Hematopoietic multipotent progenitor cell treated with erythropoietin and hydrocortisone succinate and interleukin-3 and kit ligand, for 15 days (in vitro differentiated cells): Measurements from ENCODE around the gene ANKS1A.
"Not testable (repeated sequence)": the region's sequence is repeated elsewhere in the genome, so short reads cannot be mapped to it uniquely, and the experiment has no call there.

Experiments
- DNase-seq: peaks from one replicate; pipeline ENCODE4 v3.0.0-alpha.2; 2015; ENCODE audit warnings: low spot score

Gene ANKS1A

DNA sequence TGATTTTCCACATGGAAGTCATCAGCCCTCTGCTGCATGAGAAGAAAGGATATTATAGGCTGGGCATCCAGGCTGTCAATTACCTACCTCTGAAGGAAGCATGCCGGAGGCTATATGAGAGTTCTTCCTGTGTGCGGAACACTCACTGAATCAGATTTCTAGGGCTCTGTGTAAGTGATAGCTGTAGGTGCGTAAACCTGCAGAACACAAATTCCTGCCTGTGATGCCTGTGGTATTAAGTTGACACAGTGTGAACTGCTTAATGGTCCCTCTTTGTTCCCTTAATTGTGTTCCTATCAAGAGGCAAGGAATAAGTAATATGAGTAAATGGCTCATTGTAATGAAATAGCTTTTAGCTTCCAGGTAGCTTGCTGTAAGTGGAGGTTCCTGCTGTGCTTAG lies 103.3 kb downstream of the ANKS1A start:
- no peak for DNase-seq

DNA sequence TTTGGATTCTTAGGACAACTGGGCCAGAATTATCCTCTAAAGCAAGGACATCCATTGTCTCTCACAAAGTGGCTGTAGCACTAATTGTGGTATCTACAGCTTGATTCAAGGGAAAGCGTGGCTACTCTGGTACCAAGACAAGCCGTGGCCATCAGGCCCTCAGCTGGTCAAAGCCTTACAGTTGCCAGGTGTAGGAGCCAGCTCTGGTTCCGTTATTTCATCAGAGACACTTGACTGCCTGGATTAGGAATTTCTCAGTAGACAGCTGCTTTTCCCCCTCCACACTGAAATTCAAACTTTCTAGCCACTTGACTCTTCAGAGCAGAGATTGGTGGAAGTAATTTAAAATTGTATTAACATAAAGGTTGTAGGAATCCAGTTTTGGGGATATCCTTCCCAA lies 104.2 kb downstream of the ANKS1A start:
- no peak for DNase-seq

DNA sequence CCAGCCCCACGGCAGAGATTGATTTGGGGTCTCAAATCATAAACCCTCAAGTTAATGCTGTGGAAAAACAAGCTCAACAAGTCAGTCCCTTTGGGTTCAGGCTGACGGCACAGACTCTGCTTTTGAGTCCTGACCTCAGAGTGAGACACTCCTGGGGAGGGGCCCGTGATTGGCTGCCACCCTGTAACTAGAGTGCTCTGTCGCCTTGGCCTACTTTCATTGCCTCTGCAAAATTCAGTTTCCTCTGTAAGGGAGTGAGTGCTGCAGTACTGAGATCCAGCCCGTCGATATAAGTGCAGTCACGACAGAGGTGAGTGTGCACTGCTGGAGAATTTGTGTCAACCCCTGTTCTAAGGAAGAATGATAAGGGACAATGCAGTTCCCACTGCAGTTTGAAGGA lies 105.6 kb downstream of the ANKS1A start:
- DNase-seq = no peak

DNA sequence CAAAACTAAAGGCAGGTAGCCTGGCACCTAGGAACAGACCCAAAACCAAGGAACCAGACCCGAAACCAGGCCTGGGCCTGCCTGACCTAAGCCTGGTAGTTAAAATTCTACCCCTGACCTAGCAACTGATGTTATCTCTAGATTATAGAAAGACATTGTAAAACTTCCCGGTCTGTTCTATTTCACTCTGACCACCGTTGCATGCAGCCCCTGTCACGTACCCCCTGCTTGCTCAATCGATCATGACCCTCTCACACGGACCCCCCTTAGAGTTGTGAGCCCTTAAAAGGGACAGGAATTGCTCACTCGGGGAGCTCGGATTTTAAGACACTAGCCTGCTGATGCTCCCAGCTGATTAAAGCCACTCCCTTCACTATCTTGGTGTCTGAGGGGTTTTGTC lies 109.4 kb downstream of the ANKS1A start:
- not testable (repeated sequence) for DNase-seq

DNA sequence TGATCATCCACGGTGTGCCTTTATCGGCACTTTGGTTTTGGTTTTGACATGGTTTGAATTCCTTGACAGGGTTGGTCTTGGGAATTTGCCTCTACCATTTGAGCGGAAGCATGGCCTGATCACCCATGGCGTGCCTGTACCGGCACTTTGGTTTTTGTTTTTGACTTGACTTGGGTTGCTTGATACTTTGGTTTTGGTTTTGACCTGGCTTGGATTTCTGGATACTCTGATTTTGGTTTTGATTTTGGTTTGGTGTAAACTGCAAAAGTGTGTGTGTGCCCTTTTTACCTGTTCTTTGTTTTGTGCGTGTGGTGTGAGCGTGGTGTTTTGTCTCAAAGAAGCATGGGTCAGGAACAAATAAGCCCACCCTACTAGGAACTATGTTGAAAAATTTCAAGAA lies 110.1 kb downstream of the ANKS1A start:
- not testable (repeated sequence) for DNase-seq

DNA sequence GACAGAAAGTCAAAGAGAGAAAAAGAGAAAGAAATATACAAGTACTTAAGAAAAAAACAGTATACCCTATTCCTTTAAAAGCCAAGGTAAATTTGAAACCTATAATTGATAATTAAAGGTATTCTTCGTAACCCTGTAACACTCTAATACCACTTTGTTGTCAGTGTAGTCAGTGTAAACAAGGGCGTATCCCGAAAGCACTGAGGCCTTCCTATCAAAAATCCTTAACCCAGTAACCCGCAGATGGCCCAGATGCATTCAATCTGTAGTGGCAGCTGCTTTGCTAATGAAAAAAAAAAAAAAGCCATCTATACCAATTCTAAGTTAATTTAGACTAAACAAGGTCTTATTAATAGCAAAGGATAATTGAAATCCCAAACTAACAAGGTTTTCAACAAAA lies 110.9 kb downstream of the ANKS1A start:
- not testable (repeated sequence) for DNase-seq

DNA sequence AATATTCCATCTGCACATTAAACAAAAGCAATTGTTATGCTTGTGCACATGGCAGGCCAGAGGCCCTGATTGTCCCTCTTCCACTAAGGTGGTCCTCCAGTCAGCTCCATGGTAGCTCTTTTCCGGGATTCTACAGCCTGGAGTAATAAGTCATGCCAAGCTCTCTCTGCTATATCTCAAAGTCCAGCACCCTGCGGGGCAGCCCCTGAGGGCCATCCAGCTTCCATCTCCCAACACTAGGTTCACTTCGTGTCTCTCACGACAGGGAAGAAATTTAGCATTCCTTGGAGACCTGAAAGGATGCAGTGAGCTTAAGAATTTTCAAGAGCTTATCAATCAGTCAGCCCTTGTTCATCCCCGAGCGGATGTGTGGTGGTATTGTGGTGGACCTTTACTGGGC lies 112.3 kb downstream of the ANKS1A start:
- not testable (repeated sequence) for DNase-seq

DNA sequence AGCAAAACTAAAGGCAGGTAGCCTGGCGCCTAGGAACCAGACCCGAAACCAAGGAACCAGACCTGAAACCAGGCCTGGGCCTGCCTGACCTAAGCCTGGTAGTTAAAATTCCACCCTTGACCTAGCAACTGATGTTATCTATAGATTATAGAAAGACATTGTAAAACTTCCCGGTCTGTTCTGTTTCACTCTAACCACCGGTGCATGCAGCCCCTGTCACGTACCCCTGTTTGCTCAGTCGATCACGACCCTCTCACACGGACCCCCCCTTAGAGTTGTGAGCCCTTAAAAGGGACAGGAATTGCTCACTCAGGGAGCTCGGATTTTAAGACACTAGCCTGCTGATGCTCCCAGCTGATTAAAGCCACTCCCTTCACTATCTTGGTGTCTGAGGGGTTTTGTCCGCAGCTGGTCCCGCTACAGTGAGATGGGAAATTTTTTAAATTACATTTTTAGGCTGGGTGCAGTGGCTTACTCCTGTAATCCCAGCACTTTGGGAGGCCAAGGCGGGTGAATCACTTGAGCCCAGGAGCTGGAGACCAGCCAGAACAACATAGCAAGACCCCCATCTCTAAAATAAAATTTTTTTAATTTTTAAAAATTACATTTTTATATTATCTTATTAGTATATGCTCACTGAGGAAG lies 115.0 kb downstream of the ANKS1A start:
- not testable (repeated sequence) for DNase-seq

DNA sequence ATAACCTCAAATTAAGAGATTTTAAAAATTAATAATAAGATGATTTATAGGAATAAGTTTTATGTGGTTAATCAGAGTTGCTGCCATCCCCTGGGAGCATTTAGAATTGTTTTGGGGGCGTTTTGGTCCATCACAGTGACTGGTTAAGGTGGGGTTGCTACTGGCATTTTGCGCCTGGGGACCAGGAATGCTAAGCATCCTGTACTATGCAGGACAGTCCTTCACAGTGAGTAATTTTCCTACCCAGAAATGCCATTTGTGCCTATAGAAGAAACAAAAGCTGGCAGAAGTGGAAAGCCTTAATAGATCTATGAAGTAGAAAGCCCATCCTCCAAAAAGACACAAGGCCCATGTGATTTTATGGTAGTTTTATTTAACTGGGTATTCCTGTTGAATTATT lies 118.0 kb downstream of the ANKS1A start:
- no peak for DNase-seq

DNA sequence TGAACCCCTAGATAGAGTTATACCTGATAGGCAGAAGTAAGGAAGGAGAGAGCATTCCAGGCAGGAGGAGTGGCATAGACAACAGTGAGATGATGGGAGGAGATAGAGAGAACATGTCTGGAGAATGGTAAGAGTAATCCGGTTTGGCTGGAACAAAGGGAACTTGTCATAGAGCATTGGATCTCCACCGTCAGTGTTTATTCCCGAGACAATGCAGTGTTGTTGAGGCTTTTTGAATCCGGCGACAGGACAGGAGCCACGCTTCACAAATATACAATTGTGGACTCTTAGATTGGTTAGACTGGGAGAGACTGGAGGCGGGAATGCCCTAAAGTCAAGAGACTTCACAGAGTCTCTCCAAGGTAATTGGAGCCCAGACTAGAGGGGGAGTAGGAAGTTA lies 119.8 kb downstream of the ANKS1A start:
- no peak for DNase-seq

DNA sequence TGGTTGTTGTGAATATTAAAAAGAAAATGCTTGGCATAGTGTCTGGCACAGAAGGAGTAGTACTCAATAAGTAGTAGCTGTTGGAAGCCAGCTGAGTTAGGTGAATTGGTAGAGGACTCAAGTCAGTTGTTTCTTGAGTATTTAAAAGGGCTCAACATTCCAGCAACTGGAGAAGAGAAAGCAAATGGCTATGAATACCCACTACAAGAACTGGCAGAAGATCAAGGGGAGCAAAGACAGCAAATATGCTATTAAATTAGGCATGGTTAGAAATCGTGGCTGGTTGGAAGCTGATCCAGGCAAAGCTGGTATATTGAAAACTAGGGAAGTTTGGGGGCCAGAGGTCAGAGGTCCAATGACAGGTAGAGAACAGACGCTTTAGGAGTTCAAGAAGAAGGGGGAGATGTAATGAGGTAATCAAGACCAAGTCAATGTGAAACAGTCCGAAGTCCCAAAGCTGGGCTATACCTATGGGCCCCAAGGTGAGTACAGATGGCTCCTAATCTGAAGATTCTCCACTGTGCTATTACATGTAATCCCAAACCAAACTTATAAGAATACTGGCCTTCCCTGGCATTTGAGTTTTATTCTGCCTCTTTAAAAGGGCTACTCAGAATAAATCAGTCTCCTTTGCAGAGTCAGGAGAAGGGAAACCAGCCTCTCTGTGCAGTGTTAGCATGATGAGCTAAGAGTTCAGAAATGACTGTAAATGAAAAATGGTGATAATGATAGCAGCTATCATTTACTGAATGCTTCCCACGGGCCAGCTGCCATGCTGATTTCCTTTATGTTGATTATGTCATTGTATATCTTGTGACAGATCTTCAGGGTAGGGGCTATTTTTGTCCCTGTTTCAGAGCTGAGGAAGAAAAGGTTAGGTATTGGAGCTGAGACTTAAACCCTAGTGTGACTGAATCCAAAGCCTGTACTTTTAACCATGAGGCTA lies 122.3 kb downstream of the ANKS1A start:
- DNase-seq = no peak

DNA sequence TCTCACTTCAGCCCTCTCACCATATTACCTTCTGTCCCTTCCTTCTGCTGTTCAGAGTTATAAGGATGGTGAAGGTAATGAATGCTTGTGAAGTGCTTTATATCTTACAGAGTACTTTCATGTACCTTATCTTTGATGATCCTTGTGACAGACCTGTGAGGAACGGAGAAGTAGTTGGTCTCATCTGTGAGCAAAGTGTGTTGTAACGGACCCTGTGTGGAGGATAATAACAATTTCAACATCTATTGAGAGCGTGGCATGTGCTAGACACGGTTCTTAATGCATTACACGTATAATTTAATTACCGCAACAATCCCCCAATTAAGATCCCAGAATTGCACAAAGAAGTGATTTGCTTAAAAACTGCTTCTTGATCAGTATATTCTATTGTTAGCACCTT lies 124.6 kb downstream of the ANKS1A start:
- no peak for DNase-seq

DNA sequence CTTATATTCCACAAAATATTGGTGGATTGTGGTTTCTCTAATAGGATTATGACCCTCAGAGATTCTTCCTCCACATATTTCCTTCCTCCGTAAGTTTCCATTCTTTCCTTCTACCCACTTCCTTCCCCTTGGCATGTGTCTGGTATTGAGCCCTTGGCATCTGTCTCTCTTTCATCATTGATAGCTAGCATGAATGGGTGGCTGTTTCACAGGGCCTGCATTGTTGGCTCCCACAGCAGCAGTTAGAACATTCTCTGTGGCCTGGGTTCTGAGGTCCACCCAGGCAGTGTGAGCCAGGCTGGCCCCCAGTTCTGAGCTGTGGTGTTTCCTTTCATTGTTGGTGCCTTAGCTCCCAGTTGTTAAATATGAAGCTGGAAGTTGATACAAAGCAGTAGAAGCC lies 125.3 kb downstream of the ANKS1A start:
- no peak for DNase-seq

DNA sequence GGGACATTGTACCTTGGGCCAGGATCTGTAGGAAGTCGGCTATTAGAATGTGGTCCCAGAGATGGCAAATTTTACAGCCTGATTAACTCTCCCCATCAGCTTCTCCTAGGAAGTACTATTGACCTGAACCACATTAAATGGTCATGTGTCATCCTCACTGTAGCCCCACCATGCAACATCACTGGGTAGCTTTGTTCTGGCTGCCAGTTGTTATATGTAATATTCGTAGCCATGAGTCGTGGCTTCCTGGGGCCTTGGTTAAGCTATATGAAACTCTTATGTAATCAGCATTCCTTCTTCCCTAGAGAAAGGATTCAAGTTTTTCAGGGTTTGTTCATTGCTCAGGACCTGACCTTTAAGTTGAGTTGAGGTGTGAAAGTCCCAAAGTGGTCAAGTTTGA lies 125.7 kb downstream of the ANKS1A start:
- DNase-seq = no peak

DNA sequence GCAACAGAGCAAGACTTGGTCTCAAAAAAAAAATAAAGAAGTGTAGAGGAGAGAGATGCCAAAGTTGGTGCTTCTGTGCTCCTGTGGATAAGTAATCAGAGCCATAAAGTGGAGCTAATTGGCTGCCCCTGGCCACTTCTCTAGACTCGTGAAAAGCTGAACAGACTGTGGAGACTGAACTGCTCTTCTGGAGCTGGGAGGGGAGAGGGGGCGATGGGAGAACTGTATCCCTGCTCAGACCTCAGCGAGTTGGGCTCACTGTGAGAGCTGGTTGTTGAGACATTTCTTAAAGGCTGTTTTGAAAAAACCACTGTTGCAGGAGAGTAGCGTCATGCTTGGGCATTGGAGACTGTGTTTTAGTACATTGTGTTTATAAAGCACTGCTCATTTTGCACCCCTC lies 126.4 kb downstream of the ANKS1A start:
- DNase-seq = no peak

DNA sequence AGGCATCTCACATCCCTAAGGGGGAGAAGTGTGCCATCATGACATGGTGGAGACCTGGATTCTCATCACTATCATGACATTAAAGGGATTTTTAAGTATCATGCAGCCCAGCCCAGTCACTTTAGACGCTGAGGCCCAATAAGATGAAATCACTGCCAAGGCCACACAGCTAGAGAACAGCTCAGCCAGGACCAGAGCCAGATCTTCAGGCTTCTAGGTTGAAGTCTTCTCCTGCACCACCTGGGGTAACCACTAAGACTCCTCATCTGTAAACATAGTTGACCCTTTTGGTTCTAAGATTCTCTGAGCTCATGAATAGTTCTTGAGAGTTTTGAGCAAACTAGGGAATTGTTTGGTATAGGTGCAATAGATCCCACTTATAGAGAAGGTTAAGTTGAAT lies 126.9 kb downstream of the ANKS1A start:
- DNase-seq = no peak

DNA sequence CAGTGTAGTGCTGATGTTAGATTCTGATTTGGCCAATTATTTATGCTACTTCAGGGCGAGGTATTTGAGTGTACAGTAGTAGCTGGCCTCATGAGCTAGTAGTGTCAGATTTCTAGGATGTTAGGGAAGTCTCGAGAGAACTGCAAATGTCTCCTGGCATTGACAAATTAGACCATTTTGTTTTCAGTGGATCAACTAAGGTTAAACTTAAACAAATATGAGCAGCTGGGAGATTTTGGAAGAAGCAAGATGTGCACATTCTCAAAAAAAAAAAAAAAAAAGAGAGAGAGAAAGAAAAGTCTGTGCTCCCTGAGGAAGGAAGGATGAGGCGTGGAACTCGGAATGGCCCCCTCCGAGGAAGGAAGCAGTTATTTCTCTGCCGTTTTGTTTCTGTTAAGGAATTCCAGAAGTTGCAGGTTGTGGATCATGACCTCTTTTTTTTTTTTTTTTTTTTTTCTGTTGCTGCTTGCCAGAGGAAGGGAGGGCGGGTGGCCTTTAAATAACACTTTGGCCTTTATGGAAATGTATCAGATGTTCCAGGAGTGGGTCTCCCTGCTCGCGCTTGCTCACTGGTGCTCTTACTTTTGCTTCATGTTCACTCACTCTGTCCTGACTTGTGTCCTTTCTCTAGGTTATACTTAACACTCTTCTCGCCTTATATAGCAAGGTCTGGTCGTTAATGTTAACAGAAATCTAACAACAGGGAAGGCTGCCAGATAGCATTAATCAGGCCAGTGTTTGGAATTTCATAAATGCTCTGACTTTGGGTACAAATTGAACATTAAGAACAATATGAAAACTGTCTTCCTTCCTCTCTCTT lies 127.7 kb downstream of the ANKS1A start:
- no peak for DNase-seq

DNA sequence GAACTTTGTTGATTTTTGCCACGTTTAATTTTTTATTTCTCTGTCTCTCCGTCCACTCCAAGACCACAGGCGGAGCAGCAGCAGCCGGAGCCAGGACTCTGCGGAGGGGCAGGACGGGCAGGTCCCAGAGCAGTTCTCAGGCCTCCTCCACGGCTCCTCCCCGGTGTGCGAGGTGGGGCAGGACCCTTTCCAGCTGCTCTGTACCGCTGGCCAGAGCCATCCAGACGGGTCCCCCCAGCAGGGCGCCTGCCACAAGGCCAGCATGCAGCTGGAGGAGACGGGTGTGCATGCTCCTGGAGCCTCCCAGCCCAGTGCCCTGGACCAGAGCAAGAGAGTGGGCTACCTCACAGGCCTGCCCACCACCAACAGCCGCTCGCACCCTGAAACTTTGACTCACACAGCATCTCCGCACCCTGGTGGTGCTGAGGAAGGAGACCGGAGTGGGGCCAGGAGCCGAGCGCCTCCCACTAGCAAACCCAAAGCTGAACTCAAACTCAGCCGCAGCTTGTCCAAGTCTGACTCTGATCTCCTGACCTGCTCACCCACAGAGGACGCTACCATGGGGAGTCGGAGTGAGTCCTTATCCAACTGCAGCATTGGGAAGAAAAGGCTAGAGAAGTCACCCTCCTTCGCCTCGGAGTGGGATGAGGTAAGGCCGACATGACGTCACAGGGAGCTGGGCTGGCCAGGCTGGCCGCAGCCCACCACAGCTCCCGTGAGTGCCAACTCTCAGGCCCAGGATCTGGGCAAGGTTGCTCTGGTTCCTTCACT lies 128.5 kb downstream of the ANKS1A start:
- DNase-seq = no peak

DNA sequence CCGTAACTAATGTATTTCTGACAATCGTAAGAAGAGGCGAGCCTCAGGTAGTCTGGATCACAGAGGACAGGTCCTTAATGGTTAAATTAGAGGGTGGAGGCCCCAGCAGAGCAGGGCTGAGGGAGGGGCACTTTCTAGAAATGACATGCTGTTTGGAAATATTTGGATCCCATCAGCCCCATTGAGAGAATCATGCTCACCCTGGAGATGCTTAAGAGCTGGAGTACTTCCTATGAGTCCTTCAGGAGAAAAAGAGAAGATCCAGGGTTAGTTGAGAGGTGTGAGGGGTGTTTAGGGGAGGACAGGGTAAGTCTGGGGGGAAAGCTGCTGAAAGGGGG lies 129.1 kb downstream of the ANKS1A start:
- no peak for DNase-seq

DNA sequence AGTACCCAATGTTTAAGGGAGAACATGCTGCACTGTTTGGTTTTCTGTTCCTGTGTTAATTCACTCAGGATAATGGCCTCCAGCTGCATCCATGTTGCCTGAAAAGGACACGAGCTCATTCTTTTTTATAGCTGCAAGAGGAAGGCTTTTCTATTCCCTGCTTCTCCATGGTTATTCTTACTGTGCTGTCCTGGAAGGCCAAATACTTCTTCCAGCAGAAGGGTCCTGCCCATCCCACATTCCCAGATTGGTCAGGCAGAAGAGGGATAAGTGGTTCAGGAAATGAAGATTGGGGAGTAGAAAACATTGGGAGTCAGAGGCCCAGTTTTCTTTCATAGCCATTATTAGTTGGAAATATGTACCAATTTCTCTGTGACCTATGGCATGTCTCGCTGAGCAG lies 129.7 kb downstream of the ANKS1A start:
- no peak for DNase-seq

DNA sequence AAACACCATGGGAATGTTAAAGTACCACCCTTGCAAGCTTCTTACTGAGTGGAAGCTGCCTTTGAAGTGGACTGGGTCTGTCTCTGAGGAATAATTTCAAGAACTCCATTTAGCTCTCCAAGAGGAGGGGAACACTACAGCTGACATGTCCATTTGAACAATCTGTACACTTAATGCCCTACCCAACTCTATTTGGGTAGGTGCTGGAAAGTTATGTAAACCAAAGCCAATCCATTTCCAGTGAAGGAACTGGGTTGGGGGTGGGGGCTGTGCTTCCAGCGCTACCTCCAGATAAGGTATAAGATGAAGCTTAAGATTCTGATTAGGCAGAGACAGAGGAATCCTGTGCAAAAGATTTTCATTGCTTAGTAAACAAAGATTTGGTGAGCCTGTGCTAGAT lies 130.1 kb downstream of the ANKS1A start:
- DNase-seq = no peak

DNA sequence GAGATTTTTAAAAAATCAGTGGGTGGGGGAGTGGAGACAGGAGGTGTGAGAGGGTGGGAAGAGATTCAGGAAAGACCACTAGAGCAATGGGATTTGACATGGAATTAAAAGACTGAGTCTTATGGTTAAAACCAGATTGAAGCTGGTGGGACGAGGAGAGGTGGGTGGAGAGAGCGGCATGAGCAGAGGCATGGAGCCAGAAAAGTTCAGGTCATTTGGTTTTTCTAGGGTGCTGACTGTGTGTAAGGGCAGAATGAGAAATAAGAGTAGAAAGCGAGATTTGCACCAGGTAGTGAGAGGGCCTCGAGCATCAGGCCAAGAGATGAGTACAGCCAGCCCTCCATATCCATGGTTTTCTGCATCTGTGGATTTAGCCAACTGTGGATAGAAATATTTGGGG lies 130.8 kb downstream of the ANKS1A start:
- no peak for DNase-seq
